SK-N-SH (cell line): ENCODE data around the gene CD63. TPM values are rescaled to one million over a fixed set of nuclear protein-coding genes. Genes with fewer than 3 reads are reported as not detected.
A peak's percentile ranks its signal among the peaks of the same experiment; 100 is the strongest.

ENCODE experiments used
- CTCF ChIA-PET: fragments of 300-600, 350-600 bp; formaldehyde crosslinking; extraction: SDS; loops from one replicate; lab custom pipeline; 2021; lab: Yijun Ruan, JAX
- POLR2A ChIA-PET: fragments of 350-600 bp; sonication (Branson Sonifier 250); formaldehyde crosslinking; extraction: SDS; loops from one replicate; lab custom pipeline; 2020; ENCODE audit warnings: antibody characterized with exemption, inconsistent platforms; lab: Yijun Ruan, JAX
- DNase-seq: peaks from one replicate; pipeline ENCODE4 v3.0.0; 2012
- H2AFZ ChIP-seq: fragments of 200-600 bp; sonication (generic); 2 replicates; pipeline ENCODE4 v1.8.1; 2016; ENCODE audit warnings: antibody characterized with exemption, mild to moderate bottlenecking, low read depth
- H3F3A ChIP-seq: fragments of 200-600 bp; sonication (generic); replicated peaks from 2 replicates; pipeline ENCODE3; 2016; ENCODE audit warnings: antibody characterized with exemption, mild to moderate bottlenecking; ENCODE audit not compliant: insufficient read depth
- H3K27ac ChIP-seq, 2 experiments: fragments of 200-500 bp in 1 of 2; fragments of 200-600 bp in 1 of 2; sonication (Bioruptor generic) in 1 of 2; sonication (generic), shearing (Covaris generic) in 1 of 2; 2 replicates each; pipeline versions ENCODE4 v1.5.1 to v1.6.1; 2014 to 2016; ENCODE audit warnings: low read depth in 2 of 2, inconsistent platforms in 1 of 2, low read length in 1 of 2, mild to moderate bottlenecking in 1 of 2, mixed read lengths in 1 of 2
- H3K27me3 ChIP-seq: fragments of 200-600 bp; sonication (generic), shearing (Covaris generic); 2 replicates; pipeline ENCODE4 v1.6.1; 2016; ENCODE audit warnings: mixed run types; ENCODE audit not compliant: insufficient read depth
- H3K36me3 ChIP-seq, 2 experiments: fragments of 200-500 bp in 1 of 2; fragments of 200-600 bp in 1 of 2; sonication (Bioruptor generic) in 1 of 2; sonication (generic) in 1 of 2; replicated peaks in 1 of 2; 2 replicates each; pipeline versions ENCODE3 to v1.5.1; 2014 to 2016; ENCODE audit warnings: low read length in 1 of 2, mild to moderate bottlenecking in 1 of 2; ENCODE audit not compliant: insufficient read depth in 2 of 2, control insufficient read depth in 1 of 2
- H3K4me1 ChIP-seq, 2 experiments: fragments of 200-500 bp in 1 of 2; fragments of 200-600 bp in 1 of 2; sonication (Bioruptor generic) in 1 of 2; sonication (generic), shearing (Covaris generic) in 1 of 2; 2 replicates each; pipeline versions ENCODE4 v1.5.1 to v1.6.1; 2014 to 2016; ENCODE audit warnings: low read depth in 1 of 2, low read length in 1 of 2, mixed run types in 1 of 2; ENCODE audit not compliant: insufficient read depth in 2 of 2, control insufficient read depth in 1 of 2
- H3K4me2 ChIP-seq: fragments of 200-600 bp; sonication (generic), shearing (Covaris generic); 2 replicates; pipeline ENCODE4 v1.6.1; 2017; ENCODE audit warnings: mixed run types
- H3K4me3 ChIP-seq, 2 experiments: fragments of 200-500 bp in 1 of 2; fragments of 200-600 bp in 1 of 2; sonication (Bioruptor generic) in 1 of 2; sonication (generic), shearing (Covaris generic) in 1 of 2; 2 replicates each; pipeline versions ENCODE4 v1.5.1 to v1.8.1; 2014 to 2016; ENCODE audit warnings: low read depth in 2 of 2, inconsistent platforms in 1 of 2, low read length in 1 of 2, mild to moderate bottlenecking in 1 of 2, mixed read lengths in 1 of 2, moderate library complexity in 1 of 2
- H3K79me2 ChIP-seq: fragments of 200-600 bp; sonication (generic); 2 replicates; pipeline ENCODE4 v1.8.1; 2017; ENCODE audit warnings: mild to moderate bottlenecking; ENCODE audit not compliant: insufficient read depth
- H3K9ac ChIP-seq: fragments of 200-600 bp; sonication (generic); 2 replicates; pipeline ENCODE4 v1.6.1; 2017; ENCODE audit warnings: mixed run types
- H3K9me2 ChIP-seq: fragments of 200-600 bp; sonication (generic); 2 replicates; pipeline ENCODE4 v1.6.1; 2017; ENCODE audit warnings: mixed run types
- H3K9me3 ChIP-seq: fragments of 200-600 bp; sonication (generic); 2 replicates; pipeline ENCODE4 v1.6.1; 2017; ENCODE audit warnings: mixed run types, mild to moderate bottlenecking, moderate library complexity
- H4K20me1 ChIP-seq: fragments of 200-600 bp; sonication (generic); 2 replicates; pipeline ENCODE4 v1.6.1; 2017; ENCODE audit warnings: mild to moderate bottlenecking, mixed run types; ENCODE audit not compliant: insufficient read depth
- GATA2 ChIP-seq: sonication (generic); formaldehyde crosslinking; IDR thresholded peaks from 2 replicates; pipeline ENCODE4 v1.5.0; 2020; ENCODE audit warnings: mild to moderate bottlenecking, missing genetic modification reagents
- IRF3 ChIP-seq: fragments of 150-350 bp; IDR thresholded peaks from 2 replicates; pipeline ENCODE4 v1.6.1; 2016; ENCODE audit warnings: mild to moderate bottlenecking, low read depth, low read length
- PBX3 ChIP-seq: IDR thresholded peaks from 2 replicates; pipeline ENCODE4; 2012
- RFX5 ChIP-seq: IDR thresholded peaks from 2 replicates; pipeline ENCODE4 v1.6.1; 2012; ENCODE audit warnings: mild to moderate bottlenecking, improper control_type of control experiment, low read length
- WGBS: methylation state at CpG from one replicate; pipeline ENCODE4 v1.1.6; 2017; ENCODE audit warnings: low lambda C conversion rate; 5-methylcytosine and 5-hydroxymethylcytosine counted together
- polyA plus RNA-seq, 3 experiments: library from polyadenylated mRNA; depleted of rRNA; stranded (reverse); fragments of >200 nt; gene quantifications; 2 replicates each; pipeline ENCODE4 v1.2.3, GENCODE V29; 2012

CD63 gene
- polyA plus RNA-seq, 1 of the 3 experiments (the other 2 are of a cell fraction) = 1,465 TPM

GRCh38 chr12:55707841-55708694, 20.7 kb downstream of the CD63 start, which contains the start of gene ITGA7:
TSS of gene ITGA7 (minus strand) at chr12:55707904. CDS start at chr12:55707682, 222 bp downstream.
- no peak for TF ChIP-seq IRF3
- TF ChIP-seq RFX5 = no peak
- H3K9me3 ChIP-seq = no peaks in the 10 kb centered on the region
- H3F3A ChIP-seq = no peaks in the 10 kb centered on the region
- peak within 1 kb of the TSS; percentile 51 to 69 for H3K4me3 ChIP-seq
- peak within 1 kb of the TSS; percentile 41; the same call in 1 of the 2 replicates for H3K9ac ChIP-seq
- under 1% methylated on average over 25 of the region's 39 CpGs for WGBS
- no peaks in the 10 kb centered on the region; the same call in 1 of the 2 replicates for H3K27me3 ChIP-seq
- peak; percentile 92 for DNase-seq
- no peaks in the 10 kb centered on the region for H4K20me1 ChIP-seq
- peak within 1 kb of the TSS; percentile 87 for H3K4me2 ChIP-seq
- ChIA-PET CTCF (interaction anchor here (0.9 to 1.6 kb wide), 4 partner anchors 17 to 64 kb away, joined by 3 to 6 read pairs (median 4); no protein-coding TSS in a partner anchor), POLR2A (interaction anchor here (1.2 kb wide), 1 partner anchor 8 kb away, joined by 6 read pairs; the partner anchor contains the start of gene BLOC1S1)
- H3K79me2 ChIP-seq = no peaks in the 10 kb centered on the region
- H2AFZ ChIP-seq = peak within 1 kb of the TSS; percentile 92
- H3K27ac ChIP-seq = no peak within 1 kb of the TSS
- no peaks in the 10 kb centered on the region for H3K9me2 ChIP-seq
- H3K36me3 ChIP-seq = no peaks in the 10 kb centered on the region
- peaks cover 11 to 12% of the 10 kb centered on the region in 2 experiments; a peak in 2 of 4 replicates for H3K4me1 ChIP-seq

GRCh38 chr12:55707219-55707671, 21.6 kb downstream of the CD63 start:
- Histone ChIP-seq H3K4me2 (peak overlapping the region; percentile 87), H3F3A (no peaks in the 10 kb centered on the region), H3K27me3 (no peaks in the 10 kb centered on the region; the same call in 1 of the 2 replicates), H2AFZ (0 out of 2 replicates have a peak overlapping the region, but pooled peaks have one; percentile 63), H3K4me3 (peak overlapping the region; percentile 51 to 69), H3K79me2 (no peaks in the 10 kb centered on the region), H3K4me1 (peaks cover 11 to 12% of the 10 kb centered on the region in 2 experiments; a peak in 2 of 4 replicates), H3K36me3 (no peaks in the 10 kb centered on the region), H3K27ac (no peak overlapping the region), H3K9me3 (no peaks in the 10 kb centered on the region), H3K9ac (peak overlapping the region; percentile 41; the same call in 1 of the 2 replicates), H3K9me2 (no peaks in the 10 kb centered on the region), H4K20me1 (no peaks in the 10 kb centered on the region)
- ChIA-PET CTCF (interaction anchor here (1.1 to 2.0 kb wide), 5 partner anchors 14 to 63 kb away, joined by 3 to 8 read pairs (median 5); no protein-coding TSS in a partner anchor), POLR2A (interaction anchor here (0.6 to 1.2 kb wide), 2 partner anchors 9 to 21 kb away, joined by 4 to 6 read pairs; partner anchors contain the start of genes BLOC1S1 and CD63)
- no peak for DNase-seq
- 26% methylated on average over 8 of the region's 22 CpGs for WGBS
- TF ChIP-seq GATA2 (CRISPR knock-in tag) = no peak
- TF ChIP-seq PBX3 = 0 out of 2 replicates have a peak, but pooled peaks have one; percentile 3
